IPS-18a (cell line): ENCODE results near the gene CPN2.

Experiments
- H3K27ac ChIP-seq: one replicate; pipeline ENCODE4 v1.5.1; 2013; ENCODE audit warnings: low read length
- H3K27me3 ChIP-seq: one replicate; pipeline ENCODE4 v1.6.1; 2013; ENCODE audit warnings: mild to moderate bottlenecking, low read length; ENCODE audit not compliant: control insufficient read depth, insufficient read depth
- H3K36me3 ChIP-seq: one replicate; pipeline ENCODE4 v1.6.1; 2013; ENCODE audit warnings: low read depth, low read length; ENCODE audit not compliant: control insufficient read depth
- H3K4me1 ChIP-seq: one replicate; pipeline ENCODE4 v1.6.1; 2013; ENCODE audit warnings: low read depth, low read length; ENCODE audit not compliant: control insufficient read depth
- H3K4me3 ChIP-seq: one replicate; pipeline ENCODE4 v1.5.1; 2013; ENCODE audit warnings: low read length
- H3K9ac ChIP-seq: one replicate; pipeline ENCODE4 v1.6.1; 2013; ENCODE audit warnings: mild to moderate bottlenecking, low read length, moderate library complexity
- H3K9me3 ChIP-seq: one replicate; pipeline ENCODE4 v1.6.1; 2013; ENCODE audit warnings: low read depth, low read length; ENCODE audit not compliant: control insufficient read depth

Gene CPN2

GRCh38 chr3:194387926-194388418, 36.8 kb upstream of the CPN2 start:
- H3K36me3 ChIP-seq, result no peaks in the 10 kb centered on the region
- no peak overlapping the region for H3K4me3 ChIP-seq
- H3K4me1 ChIP-seq, result no peaks in the 10 kb centered on the region
- no peaks in the 10 kb centered on the region for H3K27me3 ChIP-seq
- H3K27ac ChIP-seq, result no peak overlapping the region
- no peak overlapping the region for H3K9ac ChIP-seq
- no peaks in the 10 kb centered on the region for H3K9me3 ChIP-seq

- H3K9me3 ChIP-seq, result no peaks in the 10 kb centered on the region
- H3K4me1 ChIP-seq, result peaks cover 6% of the 10 kb centered on the region
- no peaks in the 10 kb centered on the region for H3K36me3 ChIP-seq
- H3K27ac ChIP-seq, result no peak overlapping the region
- no peaks in the 10 kb centered on the region for H3K27me3 ChIP-seq
- H3K4me3 ChIP-seq, result no peak overlapping the region
- H3K9ac ChIP-seq, result no peak overlapping the region
These were observed 36.1 kb upstream of the CPN2 start for GRCh38 chr3:194387276-194387675.

- H3K9ac ChIP-seq, result no peak overlapping the region
- no peaks in the 10 kb centered on the region for H3K36me3 ChIP-seq
- peaks cover 7% of the 10 kb centered on the region for H3K4me1 ChIP-seq
- no peak overlapping the region for H3K27ac ChIP-seq
- H3K27me3 ChIP-seq, result no peaks in the 10 kb centered on the region
- no peak overlapping the region for H3K4me3 ChIP-seq
- H3K9me3 ChIP-seq, result no peaks in the 10 kb centered on the region
These were observed 35.5 kb upstream of the CPN2 start for GRCh38 chr3:194386648-194387047.

- no peak overlapping the region for H3K4me3 ChIP-seq
- no peak overlapping the region for H3K27ac ChIP-seq
- H3K36me3 ChIP-seq, result no peaks in the 10 kb centered on the region
- no peaks in the 10 kb centered on the region for H3K9me3 ChIP-seq
- H3K27me3 ChIP-seq, result no peaks in the 10 kb centered on the region
- peaks cover 7% of the 10 kb centered on the region for H3K4me1 ChIP-seq
- no peak overlapping the region for H3K9ac ChIP-seq
These were observed 34.9 kb upstream of the CPN2 start for GRCh38 chr3:194386066-194386465.

- no peaks in the 10 kb centered on the region for H3K36me3 ChIP-seq
- peaks cover 16% of the 10 kb centered on the region for H3K4me1 ChIP-seq
- H3K27me3 ChIP-seq, result no peaks in the 10 kb centered on the region
- H3K9me3 ChIP-seq, result no peaks in the 10 kb centered on the region
- no peak overlapping the region for H3K4me3 ChIP-seq
- H3K9ac ChIP-seq, result no peak overlapping the region
- H3K27ac ChIP-seq, result no peak overlapping the region
These were observed 33.5 kb upstream of the CPN2 start for GRCh38 chr3:194384569-194385001.

GRCh38 chr3:194384156-194384555, 33.0 kb upstream of the CPN2 start:
- H3K36me3 ChIP-seq, result no peaks in the 10 kb centered on the region
- no peak overlapping the region for H3K4me3 ChIP-seq
- no peaks in the 10 kb centered on the region for H3K27me3 ChIP-seq
- H3K9me3 ChIP-seq, result no peaks in the 10 kb centered on the region
- H3K4me1 ChIP-seq, result peaks cover 16% of the 10 kb centered on the region
- H3K9ac ChIP-seq, result no peak overlapping the region
- H3K27ac ChIP-seq, result no peak overlapping the region

- no peak overlapping the region for H3K9ac ChIP-seq
- peaks cover 16% of the 10 kb centered on the region for H3K4me1 ChIP-seq
- no peaks in the 10 kb centered on the region for H3K9me3 ChIP-seq
- no peaks in the 10 kb centered on the region for H3K27me3 ChIP-seq
- H3K36me3 ChIP-seq, result no peaks in the 10 kb centered on the region
- no peak overlapping the region for H3K4me3 ChIP-seq
- no peak overlapping the region for H3K27ac ChIP-seq
These were observed 32.3 kb upstream of the CPN2 start for GRCh38 chr3:194383276-194383940.

- H3K4me1 ChIP-seq, result peaks cover 16% of the 10 kb centered on the region
- H3K27me3 ChIP-seq, result no peaks in the 10 kb centered on the region
- H3K9ac ChIP-seq, result no peak overlapping the region
- H3K9me3 ChIP-seq, result no peaks in the 10 kb centered on the region
- no peaks in the 10 kb centered on the region for H3K36me3 ChIP-seq
- H3K27ac ChIP-seq, result no peak overlapping the region
- no peak overlapping the region for H3K4me3 ChIP-seq
These were observed 31.7 kb upstream of the CPN2 start for GRCh38 chr3:194382892-194383223.

GRCh38 chr3:194382196-194382891, 31.2 kb upstream of the CPN2 start:
- Histone ChIP-seq H3K9ac (no peak overlapping the region), H3K27me3 (no peaks in the 10 kb centered on the region), H3K9me3 (no peaks in the 10 kb centered on the region), H3K4me3 (no peak overlapping the region), H3K36me3 (no peaks in the 10 kb centered on the region), H3K4me1 (peaks cover 16% of the 10 kb centered on the region), H3K27ac (no peak overlapping the region)

- no peaks in the 10 kb centered on the region for H3K27me3 ChIP-seq
- no peak overlapping the region for H3K4me3 ChIP-seq
- H3K9me3 ChIP-seq, result no peaks in the 10 kb centered on the region
- peaks cover 16% of the 10 kb centered on the region for H3K4me1 ChIP-seq
- H3K9ac ChIP-seq, result no peak overlapping the region
- no peaks in the 10 kb centered on the region for H3K36me3 ChIP-seq
- H3K27ac ChIP-seq, result no peak overlapping the region
These were observed 30.3 kb upstream of the CPN2 start for GRCh38 chr3:194381460-194381875.

- Histone ChIP-seq H3K36me3 (no peaks in the 10 kb centered on the region), H3K4me3 (no peak overlapping the region), H3K27me3 (no peaks in the 10 kb centered on the region), H3K9ac (no peak overlapping the region), H3K27ac (no peak overlapping the region), H3K4me1 (peaks cover 20% of the 10 kb centered on the region), H3K9me3 (no peaks in the 10 kb centered on the region)
These were observed 29.2 kb upstream of the CPN2 start for GRCh38 chr3:194380326-194380725.

- no peaks in the 10 kb centered on the region for H3K27me3 ChIP-seq
- H3K9me3 ChIP-seq, result no peaks in the 10 kb centered on the region
These were observed 28.5 kb upstream of the CPN2 start for GRCh38 chr3:194379651-194380050.

More at GRCh38 chr3:194379651-194380050, 28.5 kb upstream of the CPN2 start:
- Histone ChIP-seq H3K36me3 (no peaks in the 10 kb centered on the region), H3K4me1 (peaks cover 20% of the 10 kb centered on the region), H3K9ac (no peak overlapping the region), H3K27ac (no peak overlapping the region), H3K4me3 (no peak overlapping the region)
